GM19238 (cell line): ENCODE data around the gene NEURL1.

Experiments used
- DNase-seq: peaks from one replicate; pipeline ENCODE4 v3.0.0; 2011; ENCODE audit warnings: low spot score; ENCODE audit not compliant: insufficient read length

The NEURL1 gene

GRCh38 chr10:103563231-103564115, 70.0 kb downstream of the NEURL1 start:
- no peak for DNase-seq

DNA sequence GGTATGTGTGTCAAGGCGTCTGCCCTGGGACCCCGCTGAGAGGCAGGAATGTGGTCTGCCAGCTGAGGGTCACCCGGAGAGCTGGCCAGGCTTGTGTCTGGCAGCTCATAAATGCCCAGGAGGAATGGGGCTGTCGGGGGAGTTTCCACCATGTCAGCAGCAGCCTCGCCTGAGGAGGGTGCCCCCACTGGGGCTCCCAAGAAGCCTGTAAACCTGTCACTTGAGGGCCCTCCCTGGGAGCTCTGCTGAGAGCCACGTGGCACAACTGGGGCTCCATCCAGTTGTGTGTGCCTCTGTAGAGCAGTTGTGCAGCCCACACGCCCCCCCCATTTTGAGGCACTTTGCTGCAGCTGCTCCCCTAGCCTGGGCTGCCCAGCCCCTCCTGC, 70.6 kb downstream of the NEURL1 start:
- DNase-seq = no peak

DNA sequence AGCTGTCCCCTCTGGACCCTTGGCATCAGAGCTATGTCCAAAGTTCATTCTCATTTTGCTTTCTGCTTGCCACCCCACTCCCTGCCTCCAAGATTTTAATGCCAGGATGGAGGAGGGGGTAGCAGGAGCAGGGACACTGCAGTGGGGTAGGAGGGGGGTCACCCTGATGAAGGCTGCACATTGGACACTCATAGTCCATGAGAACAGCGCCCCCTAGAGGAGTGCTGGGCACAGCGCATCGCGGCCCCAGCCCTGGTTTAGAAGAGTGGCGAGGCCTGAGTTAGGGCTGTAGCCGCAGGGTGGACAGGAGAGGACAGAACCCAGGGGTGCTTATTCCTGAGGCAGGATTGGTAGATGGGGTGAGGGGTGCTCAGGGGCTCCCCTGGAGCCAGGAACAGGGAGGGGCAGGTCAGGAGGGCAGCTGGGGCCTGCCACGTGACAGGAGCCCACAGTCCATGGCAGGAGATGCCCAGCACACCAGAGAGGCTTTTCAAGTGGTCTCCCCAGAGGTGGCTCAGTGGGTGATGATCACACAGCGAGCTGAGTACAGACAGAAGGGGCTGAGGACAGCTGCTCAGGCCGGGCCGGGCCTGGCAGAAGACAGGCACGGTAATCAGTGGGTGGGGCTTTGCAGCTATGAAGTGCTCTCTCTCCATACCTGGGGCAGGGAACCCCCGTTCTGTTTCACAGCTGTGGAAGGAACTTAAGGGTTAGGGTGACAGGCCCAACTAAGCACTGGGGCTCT, 71.4 kb downstream of the NEURL1 start:
- DNase-seq = no peak

DNA sequence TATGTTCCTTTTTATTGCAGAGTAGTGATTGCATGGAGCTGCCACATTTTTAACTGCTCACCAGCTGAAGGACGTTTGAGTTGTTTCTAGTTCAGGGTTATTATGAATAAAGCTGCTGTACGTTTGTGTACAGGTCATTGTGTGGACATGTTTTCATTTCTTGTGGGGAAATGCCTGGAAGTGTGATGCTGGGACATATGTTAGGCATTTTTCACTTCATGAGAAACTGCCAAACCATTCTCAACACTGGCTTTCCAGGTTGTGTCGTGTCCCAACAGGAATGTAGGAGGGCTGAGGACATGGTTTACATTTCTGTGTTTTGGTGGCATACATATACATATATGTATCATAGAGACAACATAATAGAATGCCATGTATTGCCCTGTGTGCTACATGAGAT, 73.0 kb downstream of the NEURL1 start:
- no peak for DNase-seq

DNA sequence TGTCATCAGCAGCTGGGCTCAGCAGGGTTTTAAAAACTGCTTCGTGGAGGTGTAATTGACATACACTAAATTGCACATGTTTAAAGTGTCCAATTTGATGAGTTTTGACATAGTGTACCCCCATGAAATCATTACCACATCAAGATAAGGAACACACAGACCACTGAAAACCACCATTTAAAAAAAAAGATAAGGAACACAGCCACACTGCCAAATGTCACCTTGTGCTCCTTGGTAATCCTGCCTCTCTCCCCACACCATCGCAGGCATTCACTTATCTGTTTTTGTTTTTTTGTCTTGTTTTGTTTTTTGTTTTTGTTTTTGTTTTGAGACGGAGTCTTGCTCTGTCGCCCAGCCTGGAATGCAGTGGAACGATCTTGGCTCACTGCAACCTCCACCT, 75.0 kb downstream of the NEURL1 start:
- DNase-seq = no peak

DNA sequence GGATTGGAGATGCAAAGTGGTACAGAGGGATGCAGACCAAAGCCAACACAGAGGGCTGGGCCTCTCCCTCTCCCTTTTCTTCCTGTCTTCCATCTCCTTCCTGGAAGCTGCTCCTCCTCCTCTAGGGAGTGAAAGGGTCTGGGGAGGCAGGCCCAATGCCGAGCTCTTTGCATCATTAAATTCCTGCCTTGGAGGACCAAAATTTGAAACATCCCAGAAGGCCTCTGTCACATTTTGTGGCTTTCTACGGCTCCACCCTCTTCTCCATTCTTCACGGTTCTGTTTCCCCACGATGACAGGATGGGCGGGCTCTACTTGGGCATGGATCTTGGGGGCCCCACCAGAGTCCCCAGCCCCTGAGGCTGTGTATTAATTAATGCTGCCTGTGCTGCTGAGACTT, 76.4 kb downstream of the NEURL1 start:
- DNase-seq = no peak

GRCh38 chr10:103570844-103571655, 77.5 kb downstream of the NEURL1 start:
- DNase-seq = no peak

- no peak for DNase-seq
Measured at GRCh38 chr10:103571656-103571975, 78.1 kb downstream of the NEURL1 start.

DNA sequence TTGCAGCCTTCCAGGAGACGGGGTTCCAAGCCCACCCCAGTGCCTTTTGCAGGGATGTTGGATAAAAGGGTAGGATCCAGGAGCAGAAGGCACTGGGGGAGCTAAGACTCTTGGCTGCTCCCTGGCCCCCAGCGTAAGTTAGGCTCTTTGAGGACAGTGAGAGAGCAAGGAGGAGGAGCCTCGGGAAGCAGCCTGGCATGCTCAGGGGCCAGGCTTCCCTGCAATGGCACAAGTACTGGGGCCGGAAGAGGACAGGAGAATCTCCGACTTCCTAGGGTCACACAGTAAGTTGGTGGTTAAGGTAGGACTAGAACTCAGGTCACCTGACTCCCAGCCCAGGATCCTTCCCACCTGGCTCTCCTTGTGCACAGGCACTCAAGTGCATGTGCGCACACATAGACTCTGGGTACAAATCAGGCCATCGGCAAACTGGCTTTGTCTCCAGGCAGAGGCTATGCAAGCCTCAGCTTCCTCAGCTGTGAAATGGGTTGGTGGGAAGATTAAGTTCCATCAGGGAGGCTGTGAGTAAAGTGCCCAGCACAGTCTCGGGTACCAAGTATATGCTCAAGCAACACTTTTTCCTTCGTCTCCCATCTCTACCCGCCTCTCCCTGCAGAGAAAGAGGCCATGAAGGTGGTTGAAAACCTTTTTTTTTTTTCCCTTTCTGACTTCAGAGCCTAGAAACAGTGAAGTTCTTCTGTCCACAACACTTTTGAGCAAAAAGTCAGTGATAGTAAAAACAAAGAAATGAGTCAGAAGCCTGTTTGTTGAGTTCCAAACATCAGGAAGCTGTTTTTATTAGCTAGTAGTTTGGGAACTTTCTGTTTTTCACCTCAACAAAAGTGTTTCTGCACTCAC, 79.1 kb downstream of the NEURL1 start:
- no peak for DNase-seq

DNA sequence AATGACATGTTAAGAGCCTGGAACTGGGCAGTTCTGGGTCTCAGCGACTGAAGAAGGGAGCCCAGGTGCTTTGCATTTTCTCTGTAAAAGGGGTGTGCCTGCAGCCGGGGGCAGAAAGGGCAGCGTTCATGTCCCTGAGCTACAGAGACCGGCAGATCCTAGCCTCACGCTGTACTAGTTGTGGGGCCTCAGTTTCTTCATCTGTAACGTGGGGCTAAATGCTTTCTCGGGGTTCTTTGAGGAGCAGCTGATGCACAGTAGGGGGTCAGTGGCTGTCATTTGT, 79.6 kb downstream of the NEURL1 start:
- DNase-seq = no peak

GRCh38 chr10:103574097-103575061, 80.9 kb downstream of the NEURL1 start:
- DNase-seq = no peak

GRCh38 chr10:103575416-103576075, 82.0 kb downstream of the NEURL1 start:
- DNase-seq = no peak

GRCh38 chr10:103576076-103576471, 82.6 kb downstream of the NEURL1 start:
- no peak for DNase-seq

- no peak for DNase-seq
Measured at GRCh38 chr10:103576862-103577261, 83.4 kb downstream of the NEURL1 start.

DNA sequence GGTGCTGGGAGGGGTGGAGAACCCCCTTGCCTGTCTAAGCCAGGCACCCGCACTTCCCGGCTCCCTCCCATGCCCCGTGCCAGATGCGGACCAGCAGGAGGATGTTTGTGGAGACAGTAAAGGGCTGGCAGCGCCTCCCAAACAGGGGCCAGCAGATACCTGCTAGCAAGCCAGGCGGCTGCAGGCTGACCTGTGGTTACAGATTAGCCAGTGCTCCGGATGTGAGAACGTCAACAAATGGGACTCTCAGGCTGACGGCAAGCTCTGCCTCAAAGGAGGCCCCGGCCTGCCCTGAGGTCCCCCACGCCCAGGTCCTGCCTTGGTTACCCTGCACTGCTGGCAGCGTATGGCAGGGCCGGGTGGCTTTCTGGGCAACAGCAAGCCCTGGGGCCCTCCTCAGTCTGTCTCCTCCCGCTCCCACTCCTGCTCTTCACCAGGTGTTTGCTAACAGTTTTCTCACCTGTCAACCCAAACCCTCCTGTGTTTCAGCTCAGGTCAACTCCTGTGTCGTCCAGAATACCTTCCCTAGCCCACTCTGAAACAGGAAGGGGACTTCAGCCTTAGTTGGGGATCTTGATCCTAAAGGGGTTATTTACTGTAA, 85.4 kb downstream of the NEURL1 start:
- DNase-seq = peak; percentile 54

- DNase-seq = no peak
Measured at GRCh38 chr10:103580011-103580410, 86.5 kb downstream of the NEURL1 start.

- DNase-seq = no peak
Measured at GRCh38 chr10:103580430-103580829, 86.9 kb downstream of the NEURL1 start.

GRCh38 chr10:103581499-103581898, 88.0 kb downstream of the NEURL1 start:
- DNase-seq = no peak
